OCI-LY3 (cell line): ENCODE results near the gene KRTAP5-9.
"Not testable (repeated sequence)": the region's sequence is repeated elsewhere in the genome, so short reads cannot be mapped to it uniquely, and the experiment has no call there.

ENCODE experiments used
- H2AFZ ChIP-seq: fragments of 200-600, 300-600 bp; shearing (Covaris generic); 2 replicates; pipeline ENCODE4 v1.6.0; 2014; ENCODE audit warnings: antibody characterized with exemption, low read depth, low read length
- H3K27ac ChIP-seq: fragments of 200-600, 300-600 bp; sonication (generic); 2 replicates; pipeline ENCODE4 v1.5.1; 2014; ENCODE audit warnings: mild to moderate bottlenecking, low read length, moderate library complexity, mixed read lengths
- H3K27me3 ChIP-seq: fragments of 200-600, 300-600 bp; sonication (generic); 2 replicates; pipeline ENCODE4 v1.6.1; 2014; ENCODE audit warnings: low read depth, low read length, mixed read lengths
- H3K36me3 ChIP-seq: fragments of 200-600, 300-600 bp; sonication (generic); replicated peaks from 2 replicates; pipeline ENCODE3; 2014; ENCODE audit warnings: low read depth, low read length, mixed read lengths
- H3K4me1 ChIP-seq: fragments of 300-600, 200-600 bp; sonication (generic); 2 replicates; pipeline ENCODE4 v1.6.1; 2014; ENCODE audit warnings: low read length, mixed read lengths
- H3K4me2 ChIP-seq: fragments of 200-600, 300-600 bp; sonication (generic); 2 replicates; pipeline ENCODE4 v1.6.1; 2014; ENCODE audit warnings: low read length, mixed read lengths
- H3K4me3 ChIP-seq: fragments of 300-600, 200-600 bp; sonication (generic); 2 replicates; pipeline ENCODE4 v1.5.1; 2014; ENCODE audit warnings: antibody characterized with exemption, mild to moderate bottlenecking, low read length, moderate library complexity
- H3K79me2 ChIP-seq: fragments of 300-600, 200-600 bp; shearing (Covaris generic); 2 replicates; pipeline ENCODE4 v1.6.1; 2014; ENCODE audit warnings: mild to moderate bottlenecking, low read length, mixed read lengths
- H3K9ac ChIP-seq: fragments of 300-600, 200-600 bp; shearing (Covaris generic); 2 replicates; pipeline ENCODE4 v1.6.0; 2014; ENCODE audit warnings: mild to moderate bottlenecking, low read length, moderate library complexity
- H3K9me3 ChIP-seq: fragments of 200-600, 300-600 bp; shearing (Covaris generic); 2 replicates; pipeline ENCODE4 v1.6.1; 2014; ENCODE audit warnings: low read length, mixed read lengths; ENCODE audit not compliant: insufficient read depth
- H4K20me1 ChIP-seq: fragments of 200-600, 300-600 bp; sonication (generic); 2 replicates; pipeline ENCODE4 v1.6.1; 2016; ENCODE audit warnings: low read length, mixed read lengths; ENCODE audit not compliant: insufficient read depth
- CTCF ChIP-seq: fragments of 200-600, 300-600 bp; sonication (generic); IDR thresholded peaks from 2 replicates; pipeline ENCODE4 v1.5.1; 2014; ENCODE audit warnings: antibody characterized with exemption, low read length, low read depth
- EZH2phosphoT487 ChIP-seq: fragments of 200-600 bp; shearing (Covaris generic); IDR thresholded peaks from 2 replicates; pipeline ENCODE4 v1.6.1; 2018; ENCODE audit warnings: antibody characterized with exemption, mixed run types, low read depth

The KRTAP5-9 gene

GRCh38 chr11:71519546-71519945 is 28.7 kb upstream of the KRTAP5-9 start:
- Histone ChIP-seq H3K36me3 (no peaks in the 10 kb centered on the region), H3K9ac (no peak overlapping the region), H3K27ac (no peak overlapping the region), H3K4me2 (no peak overlapping the region), H3K9me3 (no peaks in the 10 kb centered on the region), H2AFZ (no peak overlapping the region), H3K4me1 (no peaks in the 10 kb centered on the region), H3K4me3 (no peak overlapping the region), H4K20me1 (no peaks in the 10 kb centered on the region), H3K27me3 (no peaks in the 10 kb centered on the region), H3K79me2 (no peaks in the 10 kb centered on the region)
- TF ChIP-seq EZH2phosphoT487, result no peak
- TF ChIP-seq CTCF, result no peak

- Histone ChIP-seq H3K4me1 (no peaks in the 10 kb centered on the region), H4K20me1 (no peaks in the 10 kb centered on the region), H3K27me3 (no peaks in the 10 kb centered on the region), H3K4me2 (no peak overlapping the region), H3K4me3 (no peak overlapping the region), H3K79me2 (no peaks in the 10 kb centered on the region), H3K9me3 (no peaks in the 10 kb centered on the region), H3K36me3 (no peaks in the 10 kb centered on the region), H3K9ac (no peak overlapping the region), H3K27ac (no peak overlapping the region), H2AFZ (no peak overlapping the region)
- no peak for TF ChIP-seq CTCF
- no peak for TF ChIP-seq EZH2phosphoT487
Measured at GRCh38 chr11:71525188-71525937, 22.9 kb upstream of the KRTAP5-9 start.

GRCh38 chr11:71525938-71526495 is 22.2 kb upstream of the KRTAP5-9 start:
- Histone ChIP-seq H3K4me1 (no peaks in the 10 kb centered on the region), H3K4me2 (no peak overlapping the region), H4K20me1 (no peaks in the 10 kb centered on the region), H3K9me3 (no peaks in the 10 kb centered on the region), H3K27me3 (no peaks in the 10 kb centered on the region), H3K4me3 (no peak overlapping the region), H2AFZ (no peak overlapping the region), H3K79me2 (no peaks in the 10 kb centered on the region), H3K27ac (no peak overlapping the region), H3K36me3 (no peaks in the 10 kb centered on the region), H3K9ac (no peak overlapping the region)
- TF ChIP-seq CTCF, result no peak
- no peak for TF ChIP-seq EZH2phosphoT487

GRCh38 chr11:71526796-71527575 is 21.2 kb upstream of the KRTAP5-9 start, which contains the start of gene KRTAP5-7:
TSS of gene KRTAP5-7 (plus strand) at chr11:71527267. CDS start at chr11:71527301, 34 bp downstream.
- H3K4me3 ChIP-seq, H2AFZ ChIP-seq, H3K27me3 ChIP-seq, H4K20me1 ChIP-seq, H3K9ac ChIP-seq, H3K4me2 ChIP-seq, H3K36me3 ChIP-seq, H3K4me1 ChIP-seq, H3K79me2 ChIP-seq, H3K9me3 ChIP-seq, H3K27ac ChIP-seq: not testable (repeated sequence)
